Skin of body (tissue), 2 donors: ENCODE results near the gene CARMIL1. TPM values are rescaled to one million over a fixed set of nuclear protein-coding genes. Genes with fewer than 3 reads are reported as not detected.
A peak's percentile ranks its signal among the peaks of the same experiment; 100 is the strongest.

Experiments
- DNase-seq: peaks from one replicate; lab custom pipeline; 2025; lab: John Stamatoyannopoulos, UW
- total RNA-seq: library from RNA; depleted of rRNA; stranded (reverse); fragments of >200 nt; gene quantifications from one replicate; pipeline ENCODE4 v1.2.3, GENCODE V29; 2014

CARMIL1 gene
- total RNA-seq: 17.9 TPM

DNA sequence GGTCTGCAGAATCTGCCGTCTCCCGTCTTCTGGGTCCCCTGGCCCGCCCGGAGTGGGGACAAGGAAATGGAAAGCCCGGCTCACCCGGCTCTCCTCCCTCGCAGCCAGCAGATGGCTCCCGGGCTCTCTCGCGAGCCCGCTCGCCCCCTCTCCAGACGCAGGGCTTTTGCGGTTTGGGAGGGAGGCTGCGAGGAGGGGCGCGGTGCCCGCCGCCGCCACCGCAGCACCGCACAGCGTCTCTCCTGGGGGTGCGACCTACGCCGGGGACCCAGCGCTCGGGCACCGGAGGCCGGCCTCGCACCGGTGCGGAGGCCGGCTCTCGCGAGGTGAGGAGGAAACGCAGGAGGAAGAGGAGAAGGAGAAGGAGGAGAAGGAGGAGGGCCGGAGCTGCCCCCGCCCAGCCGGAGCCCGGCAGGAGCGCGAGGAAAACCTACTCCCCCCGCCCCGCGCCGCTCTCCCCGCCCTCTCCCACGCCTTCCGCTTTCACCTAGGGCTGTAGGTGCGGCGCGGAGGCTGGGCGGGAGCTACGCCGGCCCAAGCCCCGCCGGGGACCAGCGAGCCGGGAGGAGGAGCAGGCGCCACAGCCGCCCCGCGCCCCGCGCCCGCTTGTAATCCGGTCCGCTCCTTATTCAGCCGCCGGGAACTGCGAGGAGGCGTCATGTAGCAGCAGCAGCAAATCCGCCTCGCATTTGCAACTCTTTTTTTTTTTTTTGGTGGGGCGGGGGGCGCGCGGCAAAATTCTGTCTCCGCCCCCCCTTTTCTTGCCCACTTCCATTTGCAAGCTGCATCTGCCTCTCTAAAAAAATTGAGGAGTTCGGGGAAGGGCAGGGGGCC is at the start of gene CARMIL1:
Gene CARMIL1 (plus strand): TSS at position 461 of the 834 bp plus-strand sequence. CDS start 422 bp downstream, outside the sequence.
- peak; percentile 90 for DNase-seq

DNA sequence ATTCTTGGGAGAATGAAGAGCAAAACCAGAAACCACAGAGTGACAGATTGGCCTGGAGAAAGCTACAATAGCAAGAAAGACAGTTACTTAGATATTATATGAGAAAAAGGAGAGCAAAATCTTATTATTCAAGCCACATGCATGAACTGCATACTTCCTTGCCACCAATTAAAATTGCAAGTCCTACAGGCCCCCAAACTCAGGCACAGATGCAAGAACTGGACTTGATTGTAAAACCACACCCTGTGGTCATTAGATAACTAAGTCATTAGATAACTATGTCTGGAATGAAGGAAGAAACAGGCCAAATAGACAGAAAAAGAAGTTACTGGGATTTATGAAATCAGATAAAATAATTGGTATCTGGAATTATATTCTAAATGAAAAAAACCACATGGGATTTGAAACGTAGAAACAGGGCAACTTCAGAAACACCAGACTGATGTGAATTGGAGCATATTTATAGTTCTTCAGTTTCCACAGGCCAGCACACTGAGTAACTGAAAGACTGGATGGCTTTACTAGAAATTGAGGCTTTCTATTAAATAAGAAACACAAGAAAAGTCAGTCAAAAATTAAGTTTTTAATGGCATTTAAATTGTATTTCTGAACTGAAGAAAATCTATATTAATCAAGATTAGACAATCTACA is 49.4 kb upstream of the CARMIL1 start:
- DNase-seq: no peak

DNA sequence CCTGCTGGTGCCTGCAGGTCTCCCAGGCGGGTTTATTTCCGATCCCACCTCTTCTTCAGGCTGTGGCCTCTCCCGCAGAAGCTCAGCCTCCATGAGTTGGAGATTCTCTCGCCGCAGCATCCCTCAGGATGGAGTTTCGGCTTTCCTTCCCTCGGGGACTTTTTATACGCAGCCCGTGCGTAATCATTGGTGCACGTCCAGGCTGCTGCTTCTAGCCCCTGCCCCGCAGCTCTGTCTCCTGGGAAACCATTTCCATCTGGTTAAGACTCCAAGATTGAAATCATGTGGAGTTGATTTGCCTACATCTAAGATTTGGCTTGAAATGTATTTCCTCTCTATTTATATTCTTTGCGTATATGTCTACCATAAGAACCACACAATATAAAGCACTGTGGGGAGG is 46.7 kb upstream of the CARMIL1 start:
- peak; percentile 92 for DNase-seq

DNA sequence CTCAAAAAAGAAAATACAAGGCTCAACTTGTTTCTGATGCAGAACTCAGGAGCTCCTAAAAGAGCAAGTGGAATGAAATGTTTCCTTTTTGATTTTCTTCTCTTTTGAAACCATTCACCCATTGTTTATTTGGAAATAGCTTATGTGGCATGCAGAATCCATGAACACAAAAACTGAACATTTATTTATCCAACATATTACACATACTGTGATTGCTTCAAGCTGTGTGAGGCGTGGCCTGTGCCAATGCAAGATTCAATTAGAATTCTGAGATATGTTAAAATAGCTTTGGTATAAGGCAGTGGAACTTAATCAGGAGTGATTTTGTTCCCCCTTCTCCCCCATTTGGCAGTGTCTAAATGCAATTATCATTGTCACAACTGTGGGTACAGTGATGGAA is 45.9 kb upstream of the CARMIL1 start:
- DNase-seq: peak; percentile 31

DNA sequence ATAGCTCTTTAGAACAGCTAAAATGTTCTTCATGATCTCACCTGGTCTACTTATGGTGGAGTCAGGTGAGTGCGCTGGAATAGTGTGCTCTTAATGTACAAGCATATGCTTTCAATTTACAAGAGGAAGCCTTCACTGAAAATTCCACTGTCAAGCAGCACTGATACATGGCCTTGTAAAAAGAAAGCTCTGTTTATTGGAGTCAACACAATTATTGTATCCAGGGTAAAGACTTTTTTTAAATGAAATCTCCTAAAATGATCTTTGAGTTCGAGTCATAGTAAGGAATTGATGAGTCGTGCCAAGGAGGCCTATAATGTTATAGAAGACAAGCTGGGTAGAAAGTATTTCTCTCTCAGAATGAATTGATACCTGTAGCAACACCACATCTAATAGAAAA is 41.6 kb upstream of the CARMIL1 start:
- no peak for DNase-seq

DNA sequence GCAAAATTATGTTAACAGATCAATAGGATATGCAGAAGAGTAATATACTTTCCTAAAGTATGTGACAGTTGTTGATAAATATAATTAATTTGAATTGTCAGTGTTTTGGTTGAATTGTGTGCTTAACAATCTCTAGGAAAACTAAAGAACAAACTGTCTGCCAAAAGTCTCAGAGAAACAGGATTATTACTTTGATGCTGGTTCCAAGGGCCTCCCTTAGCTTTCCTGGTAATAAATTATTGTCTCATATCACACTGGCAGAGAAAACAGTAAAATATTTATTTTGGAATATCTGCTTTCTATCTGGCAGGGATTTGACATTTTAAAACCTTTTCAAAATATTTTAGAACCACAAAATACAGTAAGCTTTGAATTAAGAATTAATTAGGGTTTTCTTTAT is 40.1 kb upstream of the CARMIL1 start:
- no peak for DNase-seq

DNA sequence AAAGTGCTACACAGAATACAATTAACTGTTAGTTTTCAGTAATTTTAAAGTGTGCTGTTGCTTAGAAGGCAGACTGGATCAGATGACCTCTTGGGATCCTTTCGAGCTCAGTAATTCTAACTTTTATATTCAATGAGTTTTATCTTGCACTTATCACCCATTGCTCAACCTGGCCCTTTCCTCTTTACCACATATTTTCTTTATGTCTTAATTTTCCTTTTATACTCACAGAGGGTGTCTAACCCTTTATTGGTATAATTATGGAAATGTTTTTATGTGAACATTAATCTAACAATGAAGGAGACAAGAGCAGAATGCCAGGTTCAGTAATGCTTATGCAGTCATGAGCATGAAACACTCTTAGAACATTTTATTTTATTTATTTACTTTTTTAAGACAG is 39.7 kb upstream of the CARMIL1 start:
- no peak for DNase-seq

DNA sequence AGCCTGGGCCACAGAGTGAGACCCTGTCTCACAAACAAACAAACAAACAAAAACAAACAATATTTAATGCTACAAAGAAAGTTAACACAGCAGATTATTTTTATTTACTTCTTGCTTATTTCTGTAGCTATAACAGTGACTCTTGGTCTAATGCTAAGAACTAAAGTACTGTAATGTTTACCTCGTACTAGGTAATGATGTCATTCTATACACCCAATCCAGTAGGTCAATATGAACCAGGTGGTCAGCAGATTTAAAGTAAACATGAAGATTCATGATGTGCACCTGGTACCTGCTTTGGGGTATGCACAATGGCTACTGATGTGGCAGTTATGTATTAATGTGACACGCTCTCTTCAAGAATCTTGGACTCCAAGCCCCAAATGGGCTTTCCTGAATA is 36.6 kb upstream of the CARMIL1 start:
- DNase-seq: no peak

DNA sequence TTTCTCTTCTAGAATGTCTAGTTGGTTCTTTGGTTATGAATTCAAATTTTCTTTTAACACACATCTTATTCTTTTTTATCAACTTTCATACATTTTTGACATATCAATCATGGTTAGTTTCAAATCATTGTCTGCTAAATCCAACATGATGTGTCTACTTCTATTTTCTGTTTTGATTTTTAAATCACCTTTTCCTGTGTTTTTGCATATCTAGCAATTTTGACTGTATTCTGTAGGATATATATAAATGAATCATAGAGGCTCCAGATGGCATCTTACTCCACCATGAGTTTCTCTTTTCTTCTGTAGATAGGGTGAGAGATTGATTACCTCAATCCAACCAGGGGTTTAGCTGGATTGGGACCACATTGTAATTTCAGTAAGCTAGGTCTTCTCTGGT is 34.3 kb upstream of the CARMIL1 start:
- no peak for DNase-seq

DNA sequence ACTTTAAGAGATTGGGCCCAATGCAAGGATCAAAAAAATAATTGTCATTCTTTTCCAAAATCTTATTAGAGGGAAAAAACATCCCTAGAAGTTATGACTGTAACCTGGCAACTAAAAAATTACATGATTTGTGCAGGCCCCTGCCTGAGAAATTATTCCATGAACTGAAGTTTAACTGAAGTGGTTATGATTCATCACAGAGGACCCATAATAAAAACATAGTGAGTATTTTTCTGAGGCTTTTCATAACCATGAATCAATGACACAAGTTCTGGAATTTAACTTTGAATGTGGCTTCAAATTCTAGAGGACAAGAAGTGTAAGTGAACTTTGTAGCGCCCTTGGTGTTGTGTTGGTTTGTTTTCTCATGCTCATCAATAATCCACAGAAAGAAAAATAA is 31.1 kb upstream of the CARMIL1 start:
- DNase-seq: no peak

DNA sequence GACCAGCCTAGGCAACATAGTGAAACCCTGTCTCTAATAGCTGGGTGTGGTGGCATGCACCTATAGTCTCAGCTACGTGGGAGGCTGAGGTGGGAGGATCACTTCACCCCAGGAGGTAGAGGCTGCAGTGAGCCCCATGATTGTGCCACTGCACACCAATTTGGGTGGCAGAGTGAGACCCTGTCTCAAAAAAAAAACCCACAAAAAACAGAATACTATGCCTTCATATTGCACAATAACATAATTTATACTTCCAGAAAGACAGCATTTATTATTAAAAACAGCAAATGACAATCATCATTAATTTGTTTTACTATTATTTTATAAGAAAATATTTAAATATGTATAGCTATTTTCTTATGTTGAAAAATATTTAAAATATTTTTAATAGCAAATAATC is 30.0 kb upstream of the CARMIL1 start:
- DNase-seq: no peak

DNA sequence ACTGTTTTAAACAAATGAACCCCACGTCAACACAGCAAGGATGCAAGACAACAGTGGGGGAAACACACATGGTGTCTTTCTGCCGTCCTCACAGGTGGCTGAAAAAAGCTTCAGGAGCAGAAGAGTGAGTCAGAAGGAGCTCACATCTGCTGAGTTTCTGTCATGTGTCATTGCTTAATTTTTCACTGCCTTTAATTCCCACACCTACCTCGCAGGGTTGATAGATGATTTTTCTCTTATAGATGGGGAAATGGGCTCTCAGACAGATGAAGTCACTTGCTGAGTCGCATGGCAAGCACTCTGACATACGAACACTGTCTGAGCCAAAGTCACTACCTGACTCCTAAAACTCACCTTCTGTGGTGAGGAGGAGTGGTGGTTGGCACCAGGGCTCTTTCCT is 28.3 kb upstream of the CARMIL1 start:
- no peak for DNase-seq

DNA sequence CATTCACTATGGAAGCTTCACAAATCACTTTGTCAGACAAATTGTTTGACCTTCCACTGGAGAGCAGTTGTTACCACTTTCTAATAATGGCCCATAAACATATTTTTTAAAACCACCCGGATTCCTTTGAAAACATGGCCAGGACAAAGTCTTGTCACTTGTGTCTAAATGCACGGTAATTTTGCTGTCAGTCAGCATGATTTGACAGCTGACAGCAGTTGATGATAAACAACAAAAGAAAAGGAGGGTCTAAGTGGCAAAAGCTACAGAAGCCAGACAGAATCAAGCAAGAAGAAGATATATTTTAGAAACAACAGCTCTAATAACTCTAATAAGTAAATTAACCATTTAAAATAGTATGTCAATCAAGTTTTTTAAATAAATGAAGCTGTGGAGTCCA is 27.7 kb upstream of the CARMIL1 start:
- no peak for DNase-seq

DNA sequence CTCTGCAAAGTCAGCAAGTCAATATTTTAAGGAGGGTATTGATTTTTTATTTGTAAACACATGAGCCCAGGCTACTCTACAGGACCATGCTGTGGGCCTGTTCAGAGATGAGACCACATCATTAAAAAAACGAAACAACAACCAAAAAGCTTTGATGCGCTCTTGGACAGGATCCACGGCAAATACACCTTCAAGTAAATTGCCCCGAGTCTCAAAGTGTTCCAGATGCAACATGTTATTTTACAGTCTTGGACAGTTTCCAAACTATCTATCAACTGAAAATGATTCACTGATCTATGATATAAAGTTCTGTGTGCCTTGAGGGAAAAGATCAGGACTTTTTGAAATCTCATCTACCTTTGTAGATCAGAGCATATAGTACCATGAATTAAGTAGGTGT is 25.8 kb upstream of the CARMIL1 start:
- DNase-seq: no peak

DNA sequence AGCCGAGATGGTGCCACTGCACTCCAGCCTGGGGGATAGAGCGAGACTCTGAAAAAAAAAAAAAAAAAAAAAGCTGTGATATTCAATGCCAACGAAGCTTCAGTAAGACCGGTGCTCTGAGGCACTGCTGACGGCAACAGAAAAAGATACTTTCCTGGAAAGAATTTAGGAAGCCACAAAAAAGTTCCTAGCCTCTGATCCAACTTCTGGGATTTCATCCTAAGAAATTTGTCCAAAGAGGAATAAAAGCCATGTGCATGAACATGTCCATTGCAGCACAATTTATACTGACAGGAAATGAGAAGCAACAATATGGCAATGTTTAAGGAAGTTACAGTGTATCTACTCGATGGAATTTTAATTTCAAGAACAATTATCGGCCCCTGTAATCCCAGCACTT is 24.5 kb upstream of the CARMIL1 start:
- no peak for DNase-seq

DNA sequence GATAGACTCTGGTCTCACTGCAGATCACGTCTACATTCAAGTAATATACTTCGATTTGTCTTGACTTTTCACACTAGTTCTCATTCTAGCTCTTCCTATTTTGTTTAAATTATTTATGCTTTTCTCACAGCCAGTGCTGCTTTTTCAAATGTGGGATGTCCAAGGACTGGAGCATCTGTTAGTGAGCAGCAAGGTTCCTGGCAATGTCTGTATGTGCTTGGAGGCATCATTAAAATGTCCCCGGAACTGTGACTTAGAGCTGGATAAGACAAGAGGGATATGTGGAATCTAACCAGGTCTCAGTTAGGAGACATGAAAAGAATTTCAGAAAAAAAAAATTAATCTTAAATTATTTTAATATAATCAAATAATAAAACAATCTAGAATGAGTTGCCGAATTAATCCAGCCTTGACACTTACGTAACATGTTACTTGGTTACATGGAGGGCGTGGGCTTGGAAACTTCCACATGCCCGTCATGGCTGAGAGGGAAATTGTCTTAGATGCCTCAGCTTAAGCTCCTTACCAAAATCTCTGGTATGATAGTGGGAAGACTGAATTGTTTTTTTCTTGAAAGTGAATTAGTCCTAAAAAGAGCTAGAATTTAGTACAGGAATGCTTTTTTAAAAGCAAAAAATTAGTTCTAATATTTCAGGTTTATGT is 21.4 kb upstream of the CARMIL1 start:
- DNase-seq: no peak

DNA sequence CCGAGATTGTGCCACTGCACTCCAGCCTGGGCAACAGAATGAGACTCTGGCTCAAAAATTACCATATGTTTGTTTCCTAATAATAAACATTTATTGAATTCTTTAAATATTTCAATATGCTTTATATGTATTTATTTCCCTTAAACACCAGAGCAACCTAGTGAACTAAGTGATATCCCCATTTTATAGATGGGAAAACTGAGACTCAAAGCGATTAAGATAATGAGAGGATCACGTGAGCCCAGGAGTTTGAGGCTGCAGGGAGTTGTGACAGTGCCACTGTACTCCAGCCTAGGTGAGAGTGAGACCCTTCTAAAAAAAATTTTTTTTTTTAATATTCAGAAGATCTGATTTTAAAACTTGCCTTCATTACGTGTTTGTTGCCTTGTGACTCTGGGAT is 19.4 kb upstream of the CARMIL1 start:
- DNase-seq: no peak

DNA sequence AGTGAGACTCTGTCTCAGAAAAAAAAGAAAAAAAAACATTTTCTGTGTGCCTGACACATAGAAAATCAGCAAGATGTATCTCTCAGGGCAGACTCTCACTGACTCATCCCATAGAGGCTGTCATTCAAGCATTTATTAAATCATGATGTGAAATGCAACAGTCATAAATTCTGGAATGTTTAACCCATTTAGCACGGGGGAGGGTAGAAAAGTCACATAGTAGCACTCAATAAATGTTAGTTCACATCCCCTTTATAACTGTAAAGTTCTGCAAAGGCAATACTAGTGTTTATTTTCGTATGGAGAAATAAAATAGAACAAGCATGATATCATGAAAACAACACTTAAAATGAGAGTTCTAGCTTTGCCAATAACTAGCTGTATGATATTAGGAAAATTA is 15.5 kb upstream of the CARMIL1 start:
- DNase-seq: peak; percentile 86

DNA sequence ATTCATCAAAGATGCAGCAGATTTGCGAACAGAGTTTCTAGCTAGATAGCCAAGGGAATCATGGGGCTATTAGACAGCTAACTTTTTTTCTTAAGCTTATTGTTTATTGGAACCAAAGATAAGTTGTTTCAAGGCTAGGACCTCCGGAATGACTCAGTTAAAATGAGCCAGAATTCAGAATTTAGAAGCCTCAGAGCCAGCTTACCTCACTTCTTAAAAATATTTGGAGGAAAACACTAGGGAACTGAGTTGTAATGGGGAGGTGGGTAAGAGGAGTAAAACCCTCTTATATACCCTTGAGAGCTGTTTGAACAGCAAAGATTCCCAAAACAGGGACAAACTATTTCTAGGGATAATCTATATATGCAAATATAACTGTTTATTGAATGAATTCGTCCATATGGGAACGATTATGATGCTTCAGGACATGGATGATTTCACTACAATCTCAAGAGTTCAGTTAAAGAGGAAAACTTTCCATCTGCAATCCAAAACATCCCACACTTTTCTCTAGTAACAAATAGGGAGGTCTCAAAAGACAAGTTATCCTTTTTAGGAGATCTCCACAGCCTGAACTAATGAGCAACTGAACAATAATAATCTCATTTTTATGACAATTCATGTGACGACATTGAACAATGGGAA is 12.6 kb upstream of the CARMIL1 start:
- DNase-seq: peak; percentile 90

DNA sequence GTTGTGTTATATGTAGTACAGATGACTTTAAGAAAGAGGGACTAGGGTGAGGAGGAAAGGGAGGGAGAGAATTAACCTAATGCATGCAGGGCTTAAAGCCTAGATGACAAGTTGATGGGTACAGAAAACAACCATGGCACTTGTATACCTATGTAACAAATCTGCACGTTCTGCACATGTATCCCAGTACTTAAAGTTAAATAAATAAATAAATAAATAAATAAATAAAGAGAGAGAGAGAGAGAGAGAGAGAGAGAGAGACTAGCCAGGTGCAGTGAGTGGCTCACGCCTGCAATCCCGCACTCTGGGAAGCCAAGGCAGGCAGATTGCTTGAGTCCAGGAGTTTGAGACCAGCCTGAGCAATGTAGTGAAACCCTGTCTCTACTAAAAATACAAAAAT is 11.5 kb upstream of the CARMIL1 start:
- DNase-seq: no peak

DNA sequence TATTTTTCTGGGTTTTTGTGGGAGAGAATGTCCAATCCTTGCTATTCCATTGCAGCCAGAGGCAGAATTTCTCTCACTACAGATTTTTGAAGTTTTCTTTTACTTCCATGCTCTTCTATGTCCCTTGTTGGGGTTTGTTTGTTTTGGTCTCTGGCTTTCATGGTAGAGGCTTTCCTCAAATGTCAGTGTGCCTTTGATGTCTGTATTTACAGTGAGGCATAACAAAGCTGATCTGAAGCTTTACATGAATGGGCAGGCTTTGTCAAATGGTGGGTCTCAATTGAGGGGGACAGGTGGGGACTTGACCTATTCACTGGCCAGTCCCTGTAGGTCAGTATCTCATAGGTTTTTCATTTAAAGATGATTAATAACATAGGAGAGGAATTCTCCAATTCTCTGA is 8.6 kb upstream of the CARMIL1 start:
- no peak for DNase-seq

DNA sequence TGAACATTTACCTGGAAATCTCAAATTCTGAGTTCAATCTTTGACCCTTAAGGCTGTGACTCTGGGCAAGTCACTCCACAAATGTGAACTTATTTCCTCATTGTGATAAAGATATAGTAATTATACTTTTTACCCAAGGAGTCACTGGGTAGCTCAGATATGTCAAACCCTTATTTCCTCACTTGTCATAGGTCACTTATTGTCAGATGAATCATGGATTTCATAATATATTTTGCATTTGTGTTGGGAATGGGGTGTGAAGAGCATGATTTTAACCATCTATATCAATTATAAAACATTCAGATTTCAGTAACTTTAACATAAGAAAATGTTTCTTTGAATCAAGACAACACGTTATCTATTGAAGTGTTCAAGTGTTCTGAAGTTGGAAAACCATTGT is 3.7 kb upstream of the CARMIL1 start:
- DNase-seq: no peak
